Measurements from ENCODE around the gene MYO1A.

DNA sequence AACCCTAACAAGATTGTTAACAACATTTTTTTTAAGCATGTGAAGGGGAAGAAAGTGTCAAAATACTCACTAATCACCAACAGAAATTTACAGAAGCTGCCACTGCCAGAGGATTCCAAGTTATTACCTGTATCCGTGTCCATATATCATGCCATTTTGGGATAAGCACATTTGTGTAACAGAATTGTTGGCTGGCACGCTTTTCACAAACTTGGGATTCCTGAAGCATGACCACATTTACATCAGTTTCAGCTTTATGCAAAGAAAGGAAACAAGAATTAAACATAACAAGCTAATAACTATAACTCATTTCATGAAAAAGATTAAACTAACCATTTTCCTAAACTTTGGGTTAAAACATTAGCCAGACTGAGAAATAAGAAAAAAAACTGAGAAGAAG lies 22.7 kb upstream of the MYO1A start:
- TF ChIP-seq KDM1A (IDR thresholded peaks at IDR 0.05; ENCODE audit: low read depth) (no peak), RNF2 (IDR thresholded peaks at IDR 0.05; ENCODE audit: borderline replicate concordance, low read depth) (no peak)
